Stimulated activated naive CD8-positive, alpha-beta T cell treated with anti-CD3 and anti-CD28 coated beads, Interleukin-15, amount 100 ng/mL, for 72 hours (primary cell): ENCODE measurements around the gene RIIAD1.
A peak's percentile ranks its signal among the peaks of the same experiment; 100 is the strongest.
"Not testable (repeated sequence)": the region's sequence is repeated elsewhere in the genome, so short reads cannot be mapped to it uniquely, and the experiment has no call there.

Source experiments
- ATAC-seq: fragments of 150-1000 bp; cut with Tn5 transposase; 2 replicates; pipeline ENCODE4 v1.10.0; 2021; ENCODE audit warnings: mild to moderate bottlenecking, moderate library complexity
- DNase-seq, 2 donors: peaks; one replicate each; pipeline ENCODE4 v3.0.0; 2021 to 2022
- H3K27ac Mint-ChIP-seq, 2 donors: one replicate each; pipeline ENCODE4 v1.8.0; 2022; ENCODE audit warnings: mild to moderate bottlenecking in 2 of 2, mixed read lengths in 2 of 2, moderate library complexity in 2 of 2
- H3K27me3 Mint-ChIP-seq: one replicate; pipeline ENCODE4 v1.8.0; 2022; ENCODE audit warnings: mixed read lengths
- H3K4me1 Mint-ChIP-seq: one replicate; pipeline ENCODE4 v1.8.0; 2022; ENCODE audit warnings: mild to moderate bottlenecking, mixed read lengths
- H3K4me3 Mint-ChIP-seq, 2 donors: one replicate each; pipeline ENCODE4 v1.8.0; 2022; ENCODE audit warnings: mild to moderate bottlenecking in 2 of 2, mixed read lengths in 2 of 2, moderate library complexity in 1 of 2
- H3K9me3 Mint-ChIP-seq, 2 donors: one replicate each; pipeline ENCODE4 v1.8.0; 2022; ENCODE audit warnings: mixed read lengths in 2 of 2

RIIAD1 gene, protein sequence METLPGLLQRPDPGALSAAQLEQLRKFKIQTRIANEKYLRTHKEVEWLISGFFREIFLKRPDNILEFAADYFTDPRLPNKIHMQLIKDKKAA

DNA sequence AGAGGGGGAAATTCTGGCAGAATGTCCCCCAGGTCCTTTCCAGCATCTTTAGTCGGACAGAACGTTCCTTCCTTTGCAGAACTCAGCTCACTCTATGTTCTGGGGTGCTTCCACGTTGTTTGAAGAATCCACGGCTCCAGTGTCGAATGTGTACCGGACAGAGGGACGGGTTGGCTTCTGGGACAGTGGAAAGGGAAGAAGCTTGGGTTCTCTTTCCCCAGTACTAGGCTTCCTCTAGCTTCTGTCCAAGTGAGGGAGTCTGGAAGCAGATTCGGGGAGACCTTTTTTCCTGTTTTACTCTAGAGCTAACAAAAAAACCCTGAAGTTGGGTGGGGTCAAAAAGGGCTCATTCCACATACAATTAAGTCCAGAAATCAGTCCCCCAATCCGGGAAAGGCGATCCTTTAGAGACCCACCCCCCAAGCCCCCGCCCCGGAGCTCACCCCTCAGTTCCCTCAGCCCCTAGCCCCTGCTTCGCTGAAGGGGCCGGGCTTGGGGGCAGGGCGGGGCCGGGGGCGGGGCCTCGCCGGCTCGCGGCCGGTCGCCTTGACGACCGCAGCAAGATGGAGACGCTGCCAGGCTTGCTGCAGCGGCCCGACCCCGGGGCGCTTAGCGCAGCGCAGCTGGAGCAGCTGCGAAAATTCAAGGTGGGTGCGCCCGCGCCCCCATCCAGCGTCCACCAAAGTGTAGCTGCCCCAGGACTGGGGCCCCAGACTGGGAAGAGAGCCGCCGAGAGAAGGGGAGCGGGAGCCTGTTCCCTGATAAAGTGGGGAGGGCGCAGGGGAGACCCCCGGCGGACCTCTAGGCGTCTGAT is at the start of gene RIIAD1:
Gene RIIAD1, plus strand, starts transcription at position 549 of the 814 bp plus-strand sequence. Its CDS starts 15 bp downstream, at position 564.
- DNase-seq, result peak; percentile 25 to 42
- peaks cover 100% of the 10 kb centered on the region for H3K27me3 Mint-ChIP-seq
- H3K9me3 Mint-ChIP-seq, result no peaks in the 10 kb centered on the region
- peak within 1 kb of the TSS; percentile 82 to 92 for H3K4me3 Mint-ChIP-seq
- H3K27ac Mint-ChIP-seq, result peak within 1 kb of the TSS in 1 of 2 donors; percentile 49
- ATAC-seq, result peak; percentile 83
- H3K4me1 Mint-ChIP-seq, result peaks cover 43% of the 10 kb centered on the region

DNA sequence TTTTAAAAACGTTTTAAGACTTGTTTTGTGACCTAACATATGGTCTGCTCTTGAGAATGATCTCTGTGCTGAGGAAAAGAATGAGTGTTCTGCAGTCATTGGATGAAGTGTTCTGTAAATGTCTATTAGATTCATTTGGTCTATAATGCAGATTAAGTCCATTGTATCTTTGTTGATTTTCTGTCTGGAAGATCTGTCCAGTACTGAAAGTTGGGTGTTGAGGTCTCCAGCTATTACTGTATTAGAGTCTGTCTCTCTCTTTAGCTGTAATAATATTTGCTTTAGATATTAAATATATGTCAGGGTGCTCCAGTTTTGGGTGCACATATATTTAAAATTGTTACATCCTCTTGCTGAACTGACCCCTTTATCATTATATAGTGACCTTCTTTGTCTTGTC is 47.9 kb upstream of the RIIAD1 start:
- ATAC-seq, result no peak
- no peak overlapping the region for H3K4me3 Mint-ChIP-seq
- DNase-seq, result no peak
- no peaks in the 10 kb centered on the region for H3K4me1 Mint-ChIP-seq
- no peak overlapping the region for H3K27ac Mint-ChIP-seq
- H3K9me3 Mint-ChIP-seq, result no peaks in the 10 kb centered on the region
- no peaks in the 10 kb centered on the region for H3K27me3 Mint-ChIP-seq

DNA sequence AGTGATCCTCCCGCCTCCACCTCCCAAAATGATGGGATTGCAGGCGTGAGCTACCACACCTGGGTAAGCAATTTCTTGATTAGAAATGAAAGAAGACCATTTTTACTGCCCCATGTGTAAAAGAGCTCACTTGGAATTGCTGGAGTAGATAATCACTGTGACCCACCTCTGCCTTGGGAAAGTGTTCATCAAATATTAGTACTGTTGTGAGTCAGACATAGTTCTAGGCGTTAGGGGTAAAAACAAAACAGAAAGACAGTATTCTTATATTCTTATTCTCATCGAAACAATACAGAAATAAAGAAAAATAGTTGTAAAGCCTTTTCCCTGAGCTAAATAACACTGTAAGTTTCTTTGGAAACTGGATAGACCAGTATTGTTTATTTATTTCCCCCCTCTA is 40.9 kb upstream of the RIIAD1 start:
- Mint-ChIP-seq H3K27ac (no peak overlapping the region), H3K9me3 (no peaks in the 10 kb centered on the region), H3K27me3 (no peaks in the 10 kb centered on the region), H3K4me3 (no peak overlapping the region), H3K4me1 (no peaks in the 10 kb centered on the region)
- DNase-seq, result no peak
- ATAC-seq, result no peak

DNA sequence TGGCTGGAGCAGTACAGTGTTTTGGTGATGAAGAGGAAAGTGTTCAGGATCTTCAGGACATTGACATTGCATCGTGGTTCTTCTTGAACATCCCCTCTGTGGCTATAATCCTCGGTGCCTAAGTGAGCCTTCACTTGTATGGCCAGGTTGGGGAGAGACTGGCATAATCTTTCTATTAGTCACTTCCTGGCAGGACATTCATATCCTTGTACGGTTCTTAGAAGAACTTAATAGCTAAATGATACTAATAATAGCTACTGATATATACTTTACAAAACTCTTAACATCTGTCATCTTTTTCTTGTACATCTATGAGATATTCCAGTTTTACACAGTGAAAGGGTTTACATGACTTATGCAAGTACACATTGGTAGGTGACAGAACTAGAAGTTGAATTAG is 40.5 kb upstream of the RIIAD1 start:
- no peaks in the 10 kb centered on the region for H3K27me3 Mint-ChIP-seq
- no peak for DNase-seq
- H3K4me3 Mint-ChIP-seq, result no peak overlapping the region
- no peak for ATAC-seq
- no peaks in the 10 kb centered on the region for H3K4me1 Mint-ChIP-seq
- H3K9me3 Mint-ChIP-seq, result no peaks in the 10 kb centered on the region
- H3K27ac Mint-ChIP-seq, result no peak overlapping the region

DNA sequence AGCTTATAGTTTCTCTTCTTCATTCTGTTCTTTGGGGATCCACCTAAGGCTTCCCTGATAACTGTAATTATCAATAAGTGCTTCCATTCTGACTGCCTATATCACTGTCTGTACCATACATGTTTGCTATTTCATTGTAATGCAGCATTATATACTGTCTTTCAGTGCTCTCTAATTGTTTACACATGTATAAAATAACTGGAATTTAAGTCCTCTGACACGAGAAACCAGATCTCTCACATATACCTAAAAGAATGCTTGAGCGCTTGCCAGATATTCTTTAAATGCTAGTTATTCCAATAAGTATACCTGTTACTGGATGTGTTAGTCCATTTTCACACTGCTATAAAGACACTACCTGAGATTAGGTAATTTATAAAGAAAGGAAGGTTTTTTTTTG is 39.4 kb upstream of the RIIAD1 start:
- Mint-ChIP-seq H3K4me3 (no peak overlapping the region), H3K27me3 (no peaks in the 10 kb centered on the region), H3K4me1 (no peaks in the 10 kb centered on the region), H3K27ac (no peak overlapping the region), H3K9me3 (no peaks in the 10 kb centered on the region)
- DNase-seq (no peak), ATAC-seq (no peak)

DNA sequence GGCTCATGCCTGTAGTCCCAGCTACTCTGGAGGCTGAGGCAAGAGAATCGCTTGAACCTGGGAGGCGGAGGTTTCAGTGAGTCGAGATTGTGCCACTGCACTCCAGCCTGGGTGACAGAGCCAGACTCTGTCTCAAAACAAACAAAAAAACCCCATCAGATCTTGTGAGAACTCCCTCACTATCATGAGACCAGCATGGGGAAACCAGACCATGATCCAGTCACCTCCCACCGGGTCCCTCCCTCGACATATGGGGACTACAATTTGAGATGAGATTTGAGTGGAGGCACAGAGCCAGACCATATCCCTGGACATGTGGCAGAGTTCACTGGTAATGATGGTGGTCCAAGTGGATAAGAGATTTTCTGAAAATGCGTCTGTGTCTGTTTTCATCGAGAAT is 38.4 kb upstream of the RIIAD1 start:
- H3K27me3 Mint-ChIP-seq, H3K27ac Mint-ChIP-seq, H3K9me3 Mint-ChIP-seq, H3K4me3 Mint-ChIP-seq, DNase-seq, H3K4me1 Mint-ChIP-seq, ATAC-seq: not testable (repeated sequence)

DNA sequence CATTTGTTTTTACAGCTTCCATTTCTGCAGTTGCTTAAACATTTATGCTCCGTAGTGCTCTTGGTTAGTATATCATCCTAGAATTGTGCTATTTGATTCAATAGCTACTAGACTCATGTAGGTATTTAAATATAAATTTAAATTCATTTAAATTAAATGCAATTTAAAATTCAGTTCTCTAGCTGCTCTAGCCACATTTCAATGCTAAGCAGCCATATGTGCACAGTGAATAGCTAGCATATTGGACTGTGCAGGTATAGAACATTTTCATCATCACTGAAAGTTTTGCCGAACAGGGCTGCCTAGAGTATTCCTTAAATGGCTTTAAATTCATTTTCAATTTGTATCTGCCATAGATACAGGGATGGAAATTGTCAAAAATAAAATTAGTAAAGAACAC is 37.2 kb upstream of the RIIAD1 start:
- H3K9me3 Mint-ChIP-seq, result no peaks in the 10 kb centered on the region
- no peaks in the 10 kb centered on the region for H3K27me3 Mint-ChIP-seq
- H3K27ac Mint-ChIP-seq, result no peak overlapping the region
- H3K4me3 Mint-ChIP-seq, result no peak overlapping the region
- ATAC-seq, result no peak
- no peak for DNase-seq
- no peaks in the 10 kb centered on the region for H3K4me1 Mint-ChIP-seq

DNA sequence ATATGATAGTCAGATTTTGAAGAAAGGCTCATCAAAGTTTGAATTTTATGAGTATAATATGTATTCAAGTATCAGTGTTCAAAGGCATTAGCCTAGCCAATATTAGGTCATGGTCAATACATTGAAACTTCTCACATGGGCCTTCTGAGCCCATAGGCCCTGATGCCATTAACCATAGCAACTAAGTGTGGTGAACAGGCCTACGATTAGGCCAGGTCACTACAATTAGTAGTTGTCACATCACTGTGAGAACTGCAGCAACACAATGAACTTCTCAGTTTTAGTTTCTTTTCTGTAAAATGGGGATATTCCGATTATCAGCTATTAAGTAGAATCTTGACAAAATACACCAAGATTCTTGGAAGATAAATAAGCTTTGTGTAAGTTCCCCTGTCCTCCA is 34.8 kb upstream of the RIIAD1 start:
- Mint-ChIP-seq H3K27me3 (no peaks in the 10 kb centered on the region), H3K27ac (no peak overlapping the region), H3K4me1 (no peaks in the 10 kb centered on the region), H3K4me3 (no peak overlapping the region), H3K9me3 (no peaks in the 10 kb centered on the region)
- ATAC-seq (no peak), DNase-seq (no peak)

DNA sequence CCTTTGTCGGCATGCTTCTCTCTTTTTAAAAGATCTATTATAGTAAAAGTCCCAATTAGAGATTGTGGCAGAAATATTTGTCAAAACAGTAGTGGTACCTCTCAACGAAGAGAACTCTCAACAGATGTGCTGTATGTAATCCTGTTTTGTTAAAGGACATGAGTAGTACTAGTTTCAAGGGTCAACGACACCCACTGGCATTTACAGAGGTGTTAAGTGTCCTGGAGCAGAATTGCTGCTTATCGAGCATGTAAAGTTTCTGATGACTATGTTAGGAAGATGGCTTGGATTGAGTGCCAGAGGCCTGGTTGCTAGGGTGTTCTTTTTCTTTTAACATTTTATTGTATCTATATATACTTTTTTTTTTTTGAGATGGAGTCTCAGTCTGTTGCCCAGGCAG is 31.8 kb upstream of the RIIAD1 start:
- no peaks in the 10 kb centered on the region for H3K27me3 Mint-ChIP-seq
- DNase-seq (no peak), ATAC-seq (no peak)
- H3K9me3 Mint-ChIP-seq, result no peaks in the 10 kb centered on the region
- H3K4me3 Mint-ChIP-seq, result no peak overlapping the region
- H3K27ac Mint-ChIP-seq, result no peak overlapping the region
- H3K4me1 Mint-ChIP-seq, result no peaks in the 10 kb centered on the region

DNA sequence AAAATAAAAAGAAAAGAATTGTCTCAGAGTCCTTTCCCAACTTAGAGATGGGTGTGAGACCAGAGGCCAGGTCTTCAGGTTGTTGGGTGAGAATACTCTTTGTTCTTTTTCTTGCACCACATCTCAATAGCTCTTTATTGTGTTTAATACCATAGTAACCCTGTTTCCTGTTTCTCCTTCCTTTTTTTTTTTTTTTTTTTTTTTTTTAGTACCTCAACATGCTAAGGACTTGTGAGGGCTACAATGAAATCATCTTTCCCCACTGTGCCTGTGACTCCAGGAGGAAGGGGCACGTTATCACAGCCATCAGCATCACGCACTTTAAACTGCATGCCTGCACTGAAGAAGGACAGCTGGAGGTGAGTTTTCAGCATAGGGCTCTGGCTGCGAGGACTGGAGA is 29.1 kb upstream of the RIIAD1 start:
- no peak for DNase-seq
- Mint-ChIP-seq H3K27ac (no peak overlapping the region), H3K27me3 (no peaks in the 10 kb centered on the region), H3K4me1 (no peaks in the 10 kb centered on the region), H3K4me3 (no peak overlapping the region), H3K9me3 (no peaks in the 10 kb centered on the region)
- no peak for ATAC-seq

DNA sequence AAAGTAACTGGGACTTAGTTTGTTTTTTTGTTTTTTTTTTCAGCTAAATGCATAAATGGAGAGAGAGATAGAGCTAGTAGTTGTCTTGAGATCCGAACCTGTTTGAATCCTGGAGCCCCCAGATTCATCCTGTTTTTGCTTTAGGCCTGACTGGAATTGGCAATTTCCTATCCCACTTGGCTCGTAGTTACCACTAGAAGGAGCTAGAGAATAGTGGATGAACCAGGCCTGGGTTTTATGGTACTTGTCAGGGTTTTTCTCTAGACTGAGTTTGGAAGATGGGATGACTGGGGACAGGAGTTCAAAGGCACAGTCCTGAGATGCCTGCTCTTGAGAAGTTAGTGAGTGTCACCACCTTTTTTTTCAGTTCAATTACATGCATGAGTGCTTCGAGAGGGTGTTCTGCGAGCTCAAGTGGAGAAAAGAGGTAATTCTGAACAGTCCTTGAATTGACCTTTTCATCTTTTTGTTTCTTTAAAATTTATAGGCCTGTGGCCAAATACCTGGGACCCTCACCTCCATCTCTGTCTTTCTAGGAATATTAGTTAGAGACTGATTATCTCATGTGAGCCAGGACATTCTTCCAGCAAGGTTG is 28.2 kb upstream of the RIIAD1 start:
- DNase-seq, result no peak
- Mint-ChIP-seq H3K4me1 (no peaks in the 10 kb centered on the region), H3K9me3 (no peaks in the 10 kb centered on the region), H3K27ac (no peak overlapping the region), H3K4me3 (no peak overlapping the region), H3K27me3 (no peaks in the 10 kb centered on the region)
- ATAC-seq, result no peak

DNA sequence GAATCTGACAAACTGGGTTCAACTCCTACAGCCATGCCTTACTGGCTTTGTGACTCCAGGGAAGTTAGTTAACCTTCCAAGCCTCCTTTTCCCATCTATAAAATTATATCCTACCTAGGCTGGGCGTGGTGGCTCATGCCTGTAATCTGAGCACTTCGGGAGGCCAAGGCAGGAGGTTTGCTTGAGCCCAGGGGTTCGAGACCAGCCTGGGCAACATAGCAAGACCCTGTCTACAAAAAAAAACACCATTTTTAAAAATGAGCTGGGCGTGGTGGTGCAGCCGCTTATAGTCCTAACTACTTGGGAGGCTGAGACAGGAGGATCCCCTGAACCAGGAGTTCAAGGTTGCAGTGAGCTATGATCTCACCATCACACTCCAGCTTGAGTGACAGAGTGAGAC is 19.8 kb upstream of the RIIAD1 start:
- DNase-seq (no peak), ATAC-seq (no peak)
- Mint-ChIP-seq H3K9me3 (no peaks in the 10 kb centered on the region), H3K4me1 (peaks cover 13% of the 10 kb centered on the region), H3K27ac (no peak overlapping the region), H3K4me3 (no peak overlapping the region), H3K27me3 (no peaks in the 10 kb centered on the region)

DNA sequence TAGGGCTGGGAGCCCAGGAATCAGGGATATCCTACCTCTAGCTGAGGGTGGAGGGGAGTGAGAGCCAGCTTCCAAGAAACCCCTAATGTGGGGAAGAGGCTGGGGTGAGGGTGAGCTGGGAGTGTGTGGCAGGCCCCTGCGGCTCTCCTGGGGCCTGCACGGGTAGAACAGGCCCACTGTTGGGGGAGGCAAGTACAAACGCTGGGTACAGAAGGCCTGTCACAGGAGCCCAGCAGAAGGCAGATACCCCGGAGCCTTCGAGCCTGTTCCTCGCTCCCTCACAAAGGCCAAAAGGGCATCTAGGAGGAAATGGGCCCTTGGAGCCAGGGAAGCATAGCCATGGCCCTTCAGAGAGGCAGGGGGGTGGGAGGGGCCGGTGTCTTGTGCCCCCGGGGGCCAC is 18.4 kb upstream of the RIIAD1 start:
- no peak for ATAC-seq
- no peak overlapping the region for H3K4me3 Mint-ChIP-seq
- H3K4me1 Mint-ChIP-seq, result peaks cover 20% of the 10 kb centered on the region

DNA sequence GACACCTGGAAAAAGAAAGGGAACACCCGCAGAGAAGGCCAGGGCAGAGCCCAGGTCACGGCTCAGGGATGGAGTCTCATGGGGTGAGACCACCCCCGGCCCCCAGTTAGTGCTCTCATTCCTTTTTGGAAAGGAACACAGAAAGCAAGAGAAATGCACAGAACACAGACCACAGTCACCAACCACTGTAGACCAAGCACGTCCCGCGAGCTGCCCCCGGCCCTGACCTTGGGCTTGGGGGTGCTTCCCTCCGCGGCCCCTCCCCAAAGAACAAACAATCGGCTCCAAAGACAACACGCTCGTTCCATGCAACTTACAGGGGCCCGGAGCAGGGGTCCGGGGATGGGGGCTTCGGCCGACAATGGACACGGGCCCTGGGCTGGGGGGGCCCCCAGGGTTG is 17.5 kb upstream of the RIIAD1 start:
- Mint-ChIP-seq H3K4me1 (peaks cover 20% of the 10 kb centered on the region), H3K4me3 (no peak overlapping the region), H3K9me3 (no peaks in the 10 kb centered on the region), H3K27ac (peak overlapping the region; percentile 8 to 83), H3K27me3 (no peaks in the 10 kb centered on the region)
- ATAC-seq (no peak), DNase-seq (no peak)

More for the DNA sequence above, 18.4 kb upstream of the RIIAD1 start:
- DNase-seq, result no peak
- Mint-ChIP-seq H3K27me3 (no peaks in the 10 kb centered on the region), H3K27ac (peak overlapping the region in 1 of 2 donors; percentile 91), H3K9me3 (no peaks in the 10 kb centered on the region)

DNA sequence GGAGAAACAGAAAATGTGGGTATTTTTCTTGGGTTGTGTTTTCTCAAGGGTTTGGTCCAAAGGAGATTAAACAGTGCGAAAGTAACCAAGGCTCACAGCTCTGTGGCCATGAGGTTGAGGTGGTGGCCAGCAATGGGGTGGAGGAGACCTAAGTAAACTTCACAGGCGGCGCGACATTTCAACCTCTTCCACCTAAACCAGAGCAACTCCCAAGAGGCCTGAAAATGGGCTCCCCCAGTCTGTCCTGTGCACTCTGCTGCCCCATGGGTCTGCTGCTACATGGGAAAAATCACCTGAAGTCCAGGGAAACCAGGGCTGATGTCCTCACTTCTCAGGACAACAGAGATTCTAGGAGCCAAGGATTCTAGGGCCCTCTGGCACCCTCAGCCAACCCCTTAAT is 17.1 kb upstream of the RIIAD1 start:
- Mint-ChIP-seq H3K4me3 (no peak overlapping the region), H3K4me1 (peaks cover 20% of the 10 kb centered on the region), H3K27me3 (no peaks in the 10 kb centered on the region), H3K9me3 (no peaks in the 10 kb centered on the region), H3K27ac (peak overlapping the region in 1 of 2 donors; percentile 29)
- DNase-seq, result no peak
- no peak for ATAC-seq

DNA sequence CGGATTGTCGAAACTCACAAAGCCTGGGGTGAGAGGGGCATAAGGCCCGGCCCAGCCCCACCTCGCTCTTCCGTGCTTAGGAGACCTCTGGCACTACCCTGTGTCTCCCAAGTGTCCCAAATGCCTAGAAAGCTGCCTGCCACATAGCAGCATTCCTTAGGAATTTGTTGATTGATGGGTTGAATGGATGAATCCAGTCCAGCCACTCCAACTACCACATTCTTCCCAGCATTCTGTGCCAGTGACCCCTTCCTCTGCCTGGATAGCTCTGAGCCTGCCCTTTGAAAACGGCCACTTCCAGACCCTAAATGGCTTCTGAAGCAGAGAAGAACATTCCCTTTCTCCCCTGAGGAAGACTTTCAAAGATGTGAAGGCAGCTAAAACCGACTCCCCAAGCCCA is 16.2 kb upstream of the RIIAD1 start:
- DNase-seq (no peak), ATAC-seq (no peak)
- H3K27me3 Mint-ChIP-seq, result no peaks in the 10 kb centered on the region
- no peak overlapping the region for H3K4me3 Mint-ChIP-seq
- no peak overlapping the region for H3K27ac Mint-ChIP-seq
- no peaks in the 10 kb centered on the region for H3K9me3 Mint-ChIP-seq
- peaks cover 20% of the 10 kb centered on the region for H3K4me1 Mint-ChIP-seq
